ENCODE results near the gene CFAP57.
"Not testable (repeated sequence)": the region's sequence is repeated elsewhere in the genome, so short reads cannot be mapped to it uniquely, and the experiment has no call there.

The CFAP57 gene

DNA sequence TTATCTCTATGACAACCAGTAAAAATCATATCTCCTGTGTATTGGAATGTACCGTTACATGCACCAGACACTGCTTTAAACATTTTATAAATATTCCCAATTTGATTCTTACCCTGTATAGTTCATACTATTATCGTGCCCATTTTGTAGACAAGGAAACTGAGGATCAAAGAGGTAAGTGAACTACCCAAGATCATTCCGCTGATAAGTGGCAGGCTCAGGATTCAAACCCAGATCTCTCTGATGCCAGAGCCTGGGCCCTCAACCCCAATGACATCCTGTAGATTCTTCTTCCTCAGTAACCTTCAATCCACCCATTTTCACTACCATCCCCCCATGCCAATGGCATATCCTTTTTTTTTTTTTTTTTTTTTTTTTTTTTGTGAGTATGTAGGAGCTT is 12.3 kb downstream of the CFAP57 start:
- no peak overlapping the region for H3K9ac ChIP-seq (ENCODE audit: low read length)
- no peaks in the 10 kb centered on the region for H3K36me3 ChIP-seq (ENCODE audit: control insufficient read depth, insufficient read depth, low read length)
- no peaks in the 10 kb centered on the region for H3K27me3 ChIP-seq (ENCODE audit: control insufficient read depth, insufficient read depth, low read length)
- H3K4me1 ChIP-seq (ENCODE audit: control insufficient read depth, insufficient read depth, low read length) = no peaks in the 10 kb centered on the region
- H3K9me3 ChIP-seq (ENCODE audit: control insufficient read depth, low read length) = no peaks in the 10 kb centered on the region
- H3K4me3 ChIP-seq (ENCODE audit: low read length) = no peak overlapping the region

DNA sequence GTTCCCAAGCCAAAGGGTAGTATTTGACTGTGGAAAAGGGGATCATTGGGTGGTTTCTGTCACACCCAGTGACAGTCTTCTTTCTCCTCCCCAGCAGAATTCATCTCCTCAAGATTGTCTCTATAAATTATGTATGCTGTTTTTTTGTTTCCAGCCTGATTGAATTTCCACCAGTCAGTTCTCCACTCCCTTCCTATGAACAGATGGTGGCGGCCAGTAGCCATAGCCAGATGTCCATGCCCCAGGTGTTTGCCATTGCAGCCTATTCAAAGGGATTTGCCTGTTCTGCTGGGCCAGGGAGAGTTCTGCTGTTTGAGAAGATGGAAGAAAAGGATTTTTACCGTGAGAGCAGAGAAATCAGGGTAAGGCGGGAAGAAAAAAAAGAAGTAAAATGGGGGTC is 12.9 kb downstream of the CFAP57 start:
- Histone ChIP-seq H3K9me3 (ENCODE audit: control insufficient read depth, low read length) (no peaks in the 10 kb centered on the region), H3K27me3 (ENCODE audit: control insufficient read depth, insufficient read depth, low read length) (no peaks in the 10 kb centered on the region), H3K4me1 (ENCODE audit: control insufficient read depth, insufficient read depth, low read length) (no peaks in the 10 kb centered on the region), H3K36me3 (ENCODE audit: control insufficient read depth, insufficient read depth, low read length) (no peaks in the 10 kb centered on the region), H3K4me3 (ENCODE audit: low read length) (no peak overlapping the region), H3K9ac (ENCODE audit: low read length) (no peak overlapping the region)

DNA sequence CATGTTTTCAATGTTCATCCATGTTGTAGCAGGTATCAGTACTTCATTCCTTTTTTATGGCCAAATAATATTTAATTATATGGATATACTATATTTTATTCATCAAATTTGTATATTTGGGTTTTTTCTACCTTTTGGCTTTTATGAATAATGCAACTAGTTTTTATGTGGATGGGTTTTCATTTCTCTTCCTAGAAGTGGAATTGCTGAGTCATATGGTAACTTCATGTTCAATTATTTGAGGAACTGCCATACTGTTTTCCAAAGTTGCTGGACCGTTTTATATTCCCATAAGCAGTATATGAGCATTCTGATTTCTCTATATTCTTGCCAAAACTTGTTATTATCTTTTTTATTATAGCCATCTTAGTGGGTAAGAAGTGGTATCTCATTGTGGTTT is 16.0 kb downstream of the CFAP57 start:
- Histone ChIP-seq H3K27me3 (ENCODE audit: control insufficient read depth, insufficient read depth, low read length) (no peaks in the 10 kb centered on the region), H3K9me3 (ENCODE audit: control insufficient read depth, low read length) (no peaks in the 10 kb centered on the region), H3K4me1 (ENCODE audit: control insufficient read depth, insufficient read depth, low read length) (no peaks in the 10 kb centered on the region), H3K4me3 (ENCODE audit: low read length) (no peak overlapping the region), H3K9ac (ENCODE audit: low read length) (no peak overlapping the region), H3K36me3 (ENCODE audit: control insufficient read depth, insufficient read depth, low read length) (no peaks in the 10 kb centered on the region)

DNA sequence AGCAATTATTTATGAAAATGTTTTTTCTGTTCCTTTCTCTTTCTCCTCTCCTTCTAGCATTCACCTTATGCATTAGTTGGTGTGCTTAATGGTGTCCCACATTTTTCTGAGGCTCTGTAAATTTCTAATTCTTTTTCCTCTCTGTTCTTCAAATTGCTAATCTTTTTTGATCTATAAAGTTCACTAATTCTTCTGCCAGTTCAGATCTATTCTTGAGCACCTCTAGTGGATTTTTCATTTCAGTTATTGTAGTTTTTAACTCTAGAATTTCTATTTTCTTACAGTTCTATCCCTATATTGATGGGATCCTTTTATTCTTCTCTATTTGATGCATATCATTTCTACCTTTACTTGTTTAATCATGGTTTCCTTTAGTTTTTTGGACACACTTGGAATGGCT is 22.4 kb downstream of the CFAP57 start:
- Histone ChIP-seq H3K36me3 (ENCODE audit: control insufficient read depth, insufficient read depth, low read length) (no peaks in the 10 kb centered on the region), H3K4me3 (ENCODE audit: low read length) (no peak overlapping the region), H3K4me1 (ENCODE audit: control insufficient read depth, insufficient read depth, low read length) (no peaks in the 10 kb centered on the region), H3K27me3 (ENCODE audit: control insufficient read depth, insufficient read depth, low read length) (no peaks in the 10 kb centered on the region), H3K9ac (ENCODE audit: low read length) (no peak overlapping the region), H3K9me3 (ENCODE audit: control insufficient read depth, low read length) (no peaks in the 10 kb centered on the region)

DNA sequence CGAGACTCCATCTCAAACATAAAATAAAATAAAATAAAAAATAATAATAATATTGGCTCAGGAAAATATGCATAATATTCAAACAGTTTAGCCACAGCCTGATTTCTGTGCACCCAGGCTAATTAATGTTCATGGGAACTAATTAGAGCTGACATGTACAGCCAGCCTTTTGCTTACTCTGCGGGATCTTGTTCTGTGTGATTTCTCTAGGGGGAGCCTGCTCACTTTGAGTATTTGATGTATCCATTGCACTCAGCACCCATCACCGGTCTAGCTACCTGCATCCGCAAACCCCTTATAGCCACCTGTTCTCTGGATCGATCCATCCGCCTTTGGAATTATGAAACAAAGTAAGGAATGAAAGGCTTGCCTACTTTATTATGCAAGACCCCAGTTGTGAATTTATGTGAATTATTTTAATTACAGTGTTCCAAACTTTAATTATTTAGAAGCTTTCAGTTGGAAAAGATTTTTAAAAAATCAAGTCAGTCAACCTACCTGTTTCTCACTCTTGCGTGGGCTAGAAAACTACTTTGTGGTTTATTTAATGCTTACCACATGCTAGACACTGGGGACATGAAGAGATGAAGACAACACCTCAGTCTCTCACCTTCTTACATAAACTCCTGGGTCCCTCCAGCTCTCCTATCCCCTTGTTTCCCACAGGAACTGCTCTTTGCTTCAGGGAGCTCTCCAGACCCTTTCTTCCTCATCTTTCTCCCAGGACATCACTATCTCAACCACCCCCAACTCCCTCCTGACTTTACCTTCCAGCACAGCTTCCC is 25.4 kb downstream of the CFAP57 start:
- no peak overlapping the region for H3K4me3 ChIP-seq (ENCODE audit: low read length)
- H3K4me1 ChIP-seq (ENCODE audit: control insufficient read depth, insufficient read depth, low read length) = no peaks in the 10 kb centered on the region
- no peaks in the 10 kb centered on the region for H3K36me3 ChIP-seq (ENCODE audit: control insufficient read depth, insufficient read depth, low read length)
- H3K9ac ChIP-seq (ENCODE audit: low read length) = no peak overlapping the region
- H3K27me3 ChIP-seq (ENCODE audit: control insufficient read depth, insufficient read depth, low read length) = no peaks in the 10 kb centered on the region
- no peaks in the 10 kb centered on the region for H3K9me3 ChIP-seq (ENCODE audit: control insufficient read depth, low read length)

DNA sequence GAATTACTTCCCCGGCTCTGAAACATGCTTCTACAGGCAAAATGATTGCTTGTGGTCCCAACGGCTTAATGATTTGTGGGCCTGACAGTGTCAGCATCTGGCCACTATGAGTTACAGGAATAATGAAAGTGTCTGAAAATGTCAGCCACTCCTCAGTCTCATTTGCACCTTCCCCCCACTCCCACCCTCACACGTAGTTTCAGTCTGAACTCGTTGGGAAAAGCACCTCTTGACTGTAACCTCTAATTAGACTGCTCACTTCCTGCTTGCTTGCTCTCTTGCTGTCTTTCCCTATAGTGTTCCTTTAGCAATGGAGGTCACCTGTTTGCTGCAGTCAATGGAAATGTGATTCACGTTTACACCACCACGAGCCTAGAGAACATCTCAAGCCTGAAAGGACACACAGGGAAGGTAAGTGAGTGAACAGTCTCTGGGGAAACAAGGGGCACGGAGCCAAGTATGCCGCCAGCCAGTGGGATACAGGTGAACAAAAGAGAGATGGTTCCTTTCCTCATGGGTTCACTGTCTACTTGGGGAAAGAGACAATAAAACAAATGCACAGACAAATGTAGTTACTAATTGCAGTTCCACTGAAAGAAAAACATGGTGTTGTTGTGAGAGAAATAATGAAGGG is 27.1 kb downstream of the CFAP57 start:
- Histone ChIP-seq H3K9me3 (ENCODE audit: control insufficient read depth, low read length) (no peaks in the 10 kb centered on the region), H3K36me3 (ENCODE audit: control insufficient read depth, insufficient read depth, low read length) (no peaks in the 10 kb centered on the region), H3K9ac (ENCODE audit: low read length) (no peak overlapping the region), H3K27me3 (ENCODE audit: control insufficient read depth, insufficient read depth, low read length) (no peaks in the 10 kb centered on the region), H3K4me3 (ENCODE audit: low read length) (no peak overlapping the region), H3K4me1 (ENCODE audit: control insufficient read depth, insufficient read depth, low read length) (no peaks in the 10 kb centered on the region)

DNA sequence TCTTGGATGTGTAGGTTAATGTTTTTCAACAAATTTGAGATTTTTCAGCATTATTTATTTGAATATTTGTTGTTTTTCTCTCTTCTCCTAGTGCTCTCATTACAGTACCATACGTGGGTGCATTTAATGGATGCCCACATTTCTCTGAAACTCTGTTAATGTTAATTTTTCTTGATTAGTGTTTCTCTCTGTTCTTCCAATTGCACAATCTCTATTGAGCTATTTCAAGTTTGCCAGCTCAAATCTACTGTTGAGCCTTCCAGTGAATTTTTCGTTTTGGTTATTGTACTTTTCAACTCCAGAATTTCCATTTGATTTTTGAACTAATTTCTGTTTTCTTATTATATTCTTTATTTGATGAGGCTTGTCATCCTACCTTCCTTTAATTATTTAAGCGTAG is 31.7 kb downstream of the CFAP57 start:
- H3K9me3 ChIP-seq (ENCODE audit: control insufficient read depth, low read length) = no peaks in the 10 kb centered on the region

DNA sequence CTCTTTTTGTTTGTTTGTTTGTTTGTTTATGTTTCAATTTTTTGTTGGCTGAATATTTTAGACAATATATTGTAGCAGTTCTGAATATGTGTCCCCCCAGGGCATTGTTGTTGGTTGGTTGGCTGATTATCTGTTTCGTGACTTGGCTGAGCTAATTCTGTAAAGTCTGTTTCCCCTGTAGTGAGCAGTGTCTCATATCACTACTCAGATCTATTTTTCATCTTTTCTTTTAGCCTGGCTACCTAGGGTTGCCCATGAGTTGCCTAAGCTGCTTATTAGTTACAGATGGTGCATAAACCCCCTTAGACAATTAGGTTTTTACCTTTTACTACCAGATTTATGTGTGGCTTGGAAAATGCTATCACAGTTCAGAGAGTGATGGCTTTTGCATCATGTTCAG is 32.3 kb downstream of the CFAP57 start:
- no peaks in the 10 kb centered on the region for H3K4me1 ChIP-seq (ENCODE audit: control insufficient read depth, insufficient read depth, low read length)
- no peaks in the 10 kb centered on the region for H3K36me3 ChIP-seq (ENCODE audit: control insufficient read depth, insufficient read depth, low read length)

More for the DNA sequence above, 31.7 kb downstream of the CFAP57 start:
- H3K9ac ChIP-seq (ENCODE audit: low read length) = no peak overlapping the region
- H3K27me3 ChIP-seq (ENCODE audit: control insufficient read depth, insufficient read depth, low read length) = no peaks in the 10 kb centered on the region
- H3K36me3 ChIP-seq (ENCODE audit: control insufficient read depth, insufficient read depth, low read length) = no peaks in the 10 kb centered on the region
- H3K4me3 ChIP-seq (ENCODE audit: low read length) = no peak overlapping the region
- no peaks in the 10 kb centered on the region for H3K4me1 ChIP-seq (ENCODE audit: control insufficient read depth, insufficient read depth, low read length)

DNA sequence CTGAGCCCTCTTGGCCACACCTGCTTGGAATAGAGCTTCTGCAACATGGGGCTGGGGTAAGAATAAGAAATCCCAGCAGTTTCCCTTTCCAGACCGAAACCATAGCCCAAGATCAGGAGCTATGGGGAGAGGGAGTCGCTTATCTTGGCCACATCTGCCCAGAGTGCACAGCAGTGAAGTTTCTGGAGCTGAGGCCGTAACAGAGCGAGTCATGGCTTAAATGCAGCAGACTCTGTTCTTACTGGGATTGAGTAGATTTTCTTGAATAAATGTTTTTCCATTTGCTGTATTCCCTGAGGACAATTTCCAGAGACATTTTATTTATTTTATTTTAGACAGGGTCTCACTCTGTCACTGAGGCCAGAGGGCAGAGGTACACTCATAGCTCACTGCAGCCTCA is 33.5 kb downstream of the CFAP57 start:
- no peaks in the 10 kb centered on the region for H3K36me3 ChIP-seq (ENCODE audit: control insufficient read depth, insufficient read depth, low read length)
- no peaks in the 10 kb centered on the region for H3K27me3 ChIP-seq (ENCODE audit: control insufficient read depth, insufficient read depth, low read length)
- no peaks in the 10 kb centered on the region for H3K9me3 ChIP-seq (ENCODE audit: control insufficient read depth, low read length)
- H3K9ac ChIP-seq (ENCODE audit: low read length) = no peak overlapping the region
- H3K4me1 ChIP-seq (ENCODE audit: control insufficient read depth, insufficient read depth, low read length) = no peaks in the 10 kb centered on the region
- H3K4me3 ChIP-seq (ENCODE audit: low read length) = no peak overlapping the region

More for the DNA sequence above, 32.3 kb downstream of the CFAP57 start:
- Histone ChIP-seq H3K9ac (ENCODE audit: low read length) (no peak overlapping the region), H3K4me3 (ENCODE audit: low read length) (no peak overlapping the region), H3K27me3 (ENCODE audit: control insufficient read depth, insufficient read depth, low read length) (no peaks in the 10 kb centered on the region), H3K9me3 (ENCODE audit: control insufficient read depth, low read length) (no peaks in the 10 kb centered on the region)

DNA sequence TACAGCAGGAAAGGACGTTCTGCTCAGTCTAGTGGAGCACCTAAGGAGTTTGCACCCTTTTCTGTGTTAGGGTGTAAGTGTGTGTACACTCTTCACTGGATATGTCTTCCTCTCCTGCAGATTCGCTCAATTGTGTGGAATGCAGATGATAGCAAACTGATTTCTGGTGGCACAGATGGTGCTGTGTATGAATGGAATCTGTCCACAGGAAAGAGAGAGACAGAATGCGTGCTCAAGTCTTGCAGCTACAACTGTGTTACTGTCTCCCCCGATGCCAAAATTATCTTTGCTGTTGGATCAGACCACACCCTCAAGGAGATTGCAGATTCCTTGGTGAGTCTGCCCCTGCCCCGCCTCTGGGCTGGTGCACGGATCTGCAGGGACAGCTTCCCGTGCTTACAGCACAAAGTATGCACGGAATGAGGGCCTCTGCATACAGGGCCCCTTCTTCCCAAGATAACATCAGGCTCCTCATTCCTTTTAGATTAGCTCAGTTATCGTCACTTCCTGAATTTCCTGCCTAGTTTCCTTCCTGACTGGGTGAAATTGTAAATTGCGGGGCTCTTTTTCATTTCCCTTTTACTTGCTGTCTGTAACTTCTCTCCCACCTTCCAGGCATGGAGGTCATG is 34.6 kb downstream of the CFAP57 start:
- H3K9me3 ChIP-seq (ENCODE audit: control insufficient read depth, low read length) = no peaks in the 10 kb centered on the region

DNA sequence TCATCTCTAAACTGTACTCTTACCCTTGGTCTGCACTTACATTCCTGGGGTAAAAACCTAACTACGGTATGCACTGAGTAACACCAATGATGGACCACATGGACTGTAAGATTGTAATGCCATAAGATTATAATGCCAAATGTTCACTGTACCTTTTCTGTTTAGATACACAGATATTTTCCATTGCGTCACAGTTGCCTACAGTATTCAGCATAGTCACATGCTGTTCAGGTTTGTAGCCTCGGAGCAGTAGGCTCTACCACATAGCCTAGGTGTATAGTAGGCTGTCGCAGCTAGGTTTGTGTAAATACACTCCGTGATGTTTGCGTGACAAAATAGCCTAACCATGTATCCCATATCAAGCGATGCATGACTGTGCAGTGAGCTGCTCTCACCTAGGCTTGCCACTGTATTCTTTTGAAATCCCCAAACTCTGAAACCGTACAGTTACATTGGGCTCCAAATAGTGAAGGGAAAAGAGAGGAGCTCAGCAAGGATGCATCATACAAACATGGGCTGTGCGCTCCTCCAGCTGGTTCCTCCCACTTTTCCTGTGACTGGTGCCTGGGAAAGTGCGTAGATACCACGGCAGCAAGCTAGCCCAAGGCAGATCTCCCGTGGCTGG is 35.2 kb downstream of the CFAP57 start:
- no peak overlapping the region for H3K9ac ChIP-seq (ENCODE audit: low read length)
- no peaks in the 10 kb centered on the region for H3K9me3 ChIP-seq (ENCODE audit: control insufficient read depth, low read length)
- no peak overlapping the region for H3K4me3 ChIP-seq (ENCODE audit: low read length)
- H3K36me3 ChIP-seq (ENCODE audit: control insufficient read depth, insufficient read depth, low read length) = no peaks in the 10 kb centered on the region
- H3K27me3 ChIP-seq (ENCODE audit: control insufficient read depth, insufficient read depth, low read length) = no peaks in the 10 kb centered on the region
- H3K4me1 ChIP-seq (ENCODE audit: control insufficient read depth, insufficient read depth, low read length) = no peaks in the 10 kb centered on the region

More for the DNA sequence above, 34.6 kb downstream of the CFAP57 start:
- no peak overlapping the region for H3K9ac ChIP-seq (ENCODE audit: low read length)
- no peaks in the 10 kb centered on the region for H3K4me1 ChIP-seq (ENCODE audit: control insufficient read depth, insufficient read depth, low read length)
- H3K27me3 ChIP-seq (ENCODE audit: control insufficient read depth, insufficient read depth, low read length) = no peaks in the 10 kb centered on the region
- H3K4me3 ChIP-seq (ENCODE audit: low read length) = no peak overlapping the region
- H3K36me3 ChIP-seq (ENCODE audit: control insufficient read depth, insufficient read depth, low read length) = no peaks in the 10 kb centered on the region

DNA sequence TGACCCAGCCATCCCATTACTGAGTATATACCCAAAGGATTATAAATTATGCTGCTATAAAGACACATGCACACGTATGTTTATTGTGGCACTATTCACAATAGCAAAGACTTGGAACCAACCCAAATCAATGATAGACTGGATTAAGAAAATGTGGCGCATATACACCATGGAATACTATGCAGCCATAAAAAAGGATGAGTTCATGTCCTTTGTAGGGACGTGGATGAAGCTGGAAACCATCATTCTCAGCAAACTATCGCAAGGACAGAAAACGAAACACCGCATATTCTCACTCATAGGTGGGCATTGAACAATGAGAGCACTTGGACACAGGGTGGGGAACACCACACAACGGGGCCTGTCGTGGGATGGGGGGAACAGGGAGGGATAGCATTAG is 36.1 kb downstream of the CFAP57 start:
- not testable (repeated sequence) for H3K4me1 ChIP-seq (ENCODE audit: control insufficient read depth, insufficient read depth, low read length); H3K4me3 ChIP-seq (ENCODE audit: low read length); H3K9me3 ChIP-seq (ENCODE audit: control insufficient read depth, low read length); H3K36me3 ChIP-seq (ENCODE audit: control insufficient read depth, insufficient read depth, low read length); H3K9ac ChIP-seq (ENCODE audit: low read length); H3K27me3 ChIP-seq (ENCODE audit: control insufficient read depth, insufficient read depth, low read length)

All from mucosa of stomach (tissue), 1 donor.